D721Med (cell line): ENCODE results near the gene ULBP1.
"Not testable (repeated sequence)": the region's sequence is repeated elsewhere in the genome, so short reads cannot be mapped to it uniquely, and the experiment has no call there.

Experiments used
- DNase-seq: peaks from one replicate; pipeline ENCODE4 v3.0.0; 2011; ENCODE audit warnings: low spot score; ENCODE audit not compliant: insufficient read length
- FAIRE-seq: peaks from 2 replicates; lab custom pipeline; 2011; peaks lifted over from hg19 to GRCh38; lab: Jason Lieb, UNC
- CTCF ChIP-seq: IDR thresholded peaks from 2 replicates; pipeline ENCODE4 v1.5.1; 2012; ENCODE audit warnings: mild to moderate bottlenecking, control low read depth; ENCODE audit not compliant: insufficient read depth; ENCODE audit errors: missing control alignments

ULBP1 gene

GRCh38 chr6:149969635-149970034, 5.9 kb downstream of the ULBP1 start:
- FAIRE-seq: no peak
- no peak for DNase-seq
- TF ChIP-seq CTCF: no peak

- not testable (repeated sequence) for DNase-seq, FAIRE-seq
Observed at GRCh38 chr6:149974394-149974793, 10.7 kb downstream of the ULBP1 start.

GRCh38 chr6:149974825-149975224, 11.1 kb downstream of the ULBP1 start:
- DNase-seq: no peak
- FAIRE-seq: no peak
- no peak for TF ChIP-seq CTCF

- DNase-seq: no peak
- TF ChIP-seq CTCF: no peak
- FAIRE-seq: no peak
Observed at GRCh38 chr6:149975400-149975799, 11.7 kb downstream of the ULBP1 start.

- DNase-seq: no peak
- no peak for FAIRE-seq
- TF ChIP-seq CTCF: no peak
Observed at GRCh38 chr6:149977221-149977620, 13.5 kb downstream of the ULBP1 start.

GRCh38 chr6:149978610-149979009, 14.9 kb downstream of the ULBP1 start:
- FAIRE-seq (no peak), DNase-seq (no peak)
- TF ChIP-seq CTCF: no peak

- FAIRE-seq: no peak
- no peak for DNase-seq
- TF ChIP-seq CTCF: no peak
Observed at GRCh38 chr6:149979293-149979692, 15.6 kb downstream of the ULBP1 start.

GRCh38 chr6:149983145-149983544, 19.4 kb downstream of the ULBP1 start:
- TF ChIP-seq CTCF: no peak
- DNase-seq (no peak), FAIRE-seq (no peak)
